Spleen (tissue), 7 donors: ENCODE measurements around the gene SP6.

Source experiments
- POLR2A ChIP-seq, 3 donors: fragments of 450-650 bp; IDR thresholded peaks; one replicate each; pipeline ENCODE4 v1.5.1; 2017; ENCODE audit warnings: antibody characterized with exemption in 3 of 3, mild to moderate bottlenecking in 1 of 3
- POLR2AphosphoS5 ChIP-seq, 3 donors: sonication (generic); formaldehyde crosslinking; IDR thresholded peaks; one replicate each; pipeline ENCODE4 v1.5.1; 2017; ENCODE audit warnings: antibody characterized with exemption in 3 of 3
- TF ChIP-seq, protein P1 (sequence below), 11 experiments: fragments of 200-600 bp in 7 of 11; fragments of 450-650 bp in 4 of 11; sonication (generic) in 4 of 11; IDR thresholded peaks in 8 of 11; conservative IDR thresholded peaks in 3 of 11; 1 replicate in 7 of 11; 2 replicates in 4 of 11; pipeline versions ENCODE4 v1.4.0 to v1.8.0; 2016 to 2021; ENCODE audit warnings: antibody characterized with exemption in 11 of 11, inconsistent platforms in 4 of 11, mild to moderate bottlenecking in 1 of 11
- donor health status: DM: no; HTN: no; CAD: no; lungs with moderate emphysema.
- donor health status: DM: no; HTN: no; CAD: no.
- donor health status: DM: no; HTN: no; CAD: no.

DNA sequence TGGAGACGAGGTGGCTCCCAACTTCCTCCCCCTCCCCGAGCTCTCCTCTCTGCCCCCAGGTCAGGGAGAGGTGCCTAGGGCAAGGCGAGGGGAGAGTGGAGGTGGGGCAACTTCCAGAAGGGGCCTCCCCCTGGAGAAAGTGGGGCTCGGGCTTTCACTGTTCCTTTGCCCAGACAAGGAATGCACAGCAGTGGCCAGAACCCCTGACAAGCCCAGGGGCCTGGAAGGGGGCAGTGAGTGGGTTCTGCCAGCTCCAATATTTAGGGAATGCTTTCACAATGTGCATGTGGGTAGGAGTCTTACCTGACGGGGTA lies 33.4 kb upstream of the SP6 start:
- TF ChIP-seq, protein P1, sequence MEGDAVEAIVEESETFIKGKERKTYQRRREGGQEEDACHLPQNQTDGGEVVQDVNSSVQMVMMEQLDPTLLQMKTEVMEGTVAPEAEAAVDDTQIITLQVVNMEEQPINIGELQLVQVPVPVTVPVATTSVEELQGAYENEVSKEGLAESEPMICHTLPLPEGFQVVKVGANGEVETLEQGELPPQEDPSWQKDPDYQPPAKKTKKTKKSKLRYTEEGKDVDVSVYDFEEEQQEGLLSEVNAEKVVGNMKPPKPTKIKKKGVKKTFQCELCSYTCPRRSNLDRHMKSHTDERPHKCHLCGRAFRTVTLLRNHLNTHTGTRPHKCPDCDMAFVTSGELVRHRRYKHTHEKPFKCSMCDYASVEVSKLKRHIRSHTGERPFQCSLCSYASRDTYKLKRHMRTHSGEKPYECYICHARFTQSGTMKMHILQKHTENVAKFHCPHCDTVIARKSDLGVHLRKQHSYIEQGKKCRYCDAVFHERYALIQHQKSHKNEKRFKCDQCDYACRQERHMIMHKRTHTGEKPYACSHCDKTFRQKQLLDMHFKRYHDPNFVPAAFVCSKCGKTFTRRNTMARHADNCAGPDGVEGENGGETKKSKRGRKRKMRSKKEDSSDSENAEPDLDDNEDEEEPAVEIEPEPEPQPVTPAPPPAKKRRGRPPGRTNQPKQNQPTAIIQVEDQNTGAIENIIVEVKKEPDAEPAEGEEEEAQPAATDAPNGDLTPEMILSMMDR (IDR thresholded peaks at IDR 0.05 in 8 of 11, conservative IDR thresholded peaks at IDR 0.05 in 3 of 11): no peak
- TF ChIP-seq POLR2AphosphoS5 (IDR thresholded peaks at IDR 0.05) (no peak), POLR2A (IDR thresholded peaks at IDR 0.05) (no peak)
